Gastrocnemius medialis (tissue), 4 donors: ENCODE results near the gene EFS.

Experiments used
- POLR2A ChIP-seq, 2 donors: fragments of 450-650 bp; IDR thresholded peaks; one replicate each; pipeline ENCODE4 v1.6.1; 2017; ENCODE audit warnings: antibody characterized with exemption in 2 of 2, mild to moderate bottlenecking in 2 of 2, moderate library complexity in 2 of 2
- TF ChIP-seq, protein P1 (sequence below), 5 experiments: fragments of 450-650 bp in 3 of 5; fragments of 200-600 bp in 2 of 5; sonication (generic) in 2 of 5; IDR thresholded peaks in 4 of 5; conservative IDR thresholded peaks in 1 of 5; 1 replicate in 4 of 5; 2 replicates in 1 of 5; pipeline ENCODE4 v1.5.1; 2016 to 2019; ENCODE audit warnings: antibody characterized with exemption in 5 of 5, mild to moderate bottlenecking in 3 of 5, moderate library complexity in 3 of 5

- TF ChIP-seq, protein P1, sequence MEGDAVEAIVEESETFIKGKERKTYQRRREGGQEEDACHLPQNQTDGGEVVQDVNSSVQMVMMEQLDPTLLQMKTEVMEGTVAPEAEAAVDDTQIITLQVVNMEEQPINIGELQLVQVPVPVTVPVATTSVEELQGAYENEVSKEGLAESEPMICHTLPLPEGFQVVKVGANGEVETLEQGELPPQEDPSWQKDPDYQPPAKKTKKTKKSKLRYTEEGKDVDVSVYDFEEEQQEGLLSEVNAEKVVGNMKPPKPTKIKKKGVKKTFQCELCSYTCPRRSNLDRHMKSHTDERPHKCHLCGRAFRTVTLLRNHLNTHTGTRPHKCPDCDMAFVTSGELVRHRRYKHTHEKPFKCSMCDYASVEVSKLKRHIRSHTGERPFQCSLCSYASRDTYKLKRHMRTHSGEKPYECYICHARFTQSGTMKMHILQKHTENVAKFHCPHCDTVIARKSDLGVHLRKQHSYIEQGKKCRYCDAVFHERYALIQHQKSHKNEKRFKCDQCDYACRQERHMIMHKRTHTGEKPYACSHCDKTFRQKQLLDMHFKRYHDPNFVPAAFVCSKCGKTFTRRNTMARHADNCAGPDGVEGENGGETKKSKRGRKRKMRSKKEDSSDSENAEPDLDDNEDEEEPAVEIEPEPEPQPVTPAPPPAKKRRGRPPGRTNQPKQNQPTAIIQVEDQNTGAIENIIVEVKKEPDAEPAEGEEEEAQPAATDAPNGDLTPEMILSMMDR (IDR thresholded peaks at IDR 0.05 in 4 of 5, conservative IDR thresholded peaks at IDR 0.05 in 1 of 5): no peak
- TF ChIP-seq POLR2A (IDR thresholded peaks at IDR 0.05): no peak
These were observed 5.8 kb downstream of the EFS start for GRCh38 chr14:23359167-23359626.
